G401 (cell line): ENCODE data around the gene SCRN2. TPM values are rescaled to one million over a fixed set of nuclear protein-coding genes. Genes with fewer than 3 reads are reported as not detected.
A peak's percentile ranks its signal among the peaks of the same experiment; 100 is the strongest.

Experiments used
- DNase-seq: peaks from one replicate; pipeline ENCODE4 v3.0.0-alpha.2; 2015; ENCODE audit warnings: low spot score
- in situ Hi-C: cut with HindIII; loops from 2 replicates; pipeline ENCODE4 v1.10.0; 2016; ENCODE audit warnings: low sequenced_read_pairs, mixed read lengths
- total RNA-seq: library from RNA; depleted of rRNA; stranded (reverse); fragments of >200 nt; shearing (Covaris generic); gene quantifications from 2 replicates; pipeline ENCODE4 v1.2.3, GENCODE V29; 2014; rRNA removed

The SCRN2 gene
- 68.4 and 72.7 TPM in 2 replicates for total RNA-seq

GRCh38 chr17:47840742-47841487 is at the start of gene SCRN2:
TSS of gene SCRN2 (minus strand) at chr17:47841273. CDS start at chr17:47840843, 430 bp downstream.
- DNase-seq = peak; percentile 90
- in situ Hi-C loops = no loop called here

GRCh38 chr17:47889734-47890529 is 48.9 kb upstream of the SCRN2 start:
- peak; percentile 89 for DNase-seq
- in situ Hi-C loops = no loop called here

GRCh38 chr17:47888293-47888692 is 47.2 kb upstream of the SCRN2 start:
- DNase-seq = no peak

GRCh38 chr17:47884905-47885730 is 44.0 kb upstream of the SCRN2 start:
- no peak for DNase-seq
- in situ Hi-C loops = no loop called here

More at GRCh38 chr17:47888293-47888692, 47.2 kb upstream of the SCRN2 start:
- in situ Hi-C loops = no loop called here

GRCh38 chr17:47884427-47884740 is 43.3 kb upstream of the SCRN2 start:
- in situ Hi-C loops = no loop called here
- DNase-seq = no peak

- in situ Hi-C loops = no loop called here
- DNase-seq = no peak
Observed at GRCh38 chr17:47883589-47884426, 42.7 kb upstream of the SCRN2 start.

GRCh38 chr17:47882695-47883588 is 41.9 kb upstream of the SCRN2 start:
- in situ Hi-C loops = no loop called here
- no peak for DNase-seq

GRCh38 chr17:47882247-47882646 is 41.2 kb upstream of the SCRN2 start:
- no peak for DNase-seq
- in situ Hi-C loops = no loop called here

GRCh38 chr17:47879776-47880454 is 38.8 kb upstream of the SCRN2 start:
- in situ Hi-C loops = no loop called here
- no peak for DNase-seq

- in situ Hi-C loops = no loop called here
- no peak for DNase-seq
Observed at GRCh38 chr17:47879028-47879585, 38.0 kb upstream of the SCRN2 start.

GRCh38 chr17:47878203-47879027 is 37.3 kb upstream of the SCRN2 start:
- in situ Hi-C loops = no loop called here
- DNase-seq = no peak

GRCh38 chr17:47877368-47878034 is 36.4 kb upstream of the SCRN2 start:
- in situ Hi-C loops = no loop called here
- DNase-seq = no peak

GRCh38 chr17:47875011-47875985 is 34.2 kb upstream of the SCRN2 start:
- in situ Hi-C loops = no loop called here
- DNase-seq = no peak

- in situ Hi-C loops = no loop called here
- DNase-seq = no peak
Observed at GRCh38 chr17:47873200-47874090, 32.4 kb upstream of the SCRN2 start.
